ENCODE data around the gene NBAS.
"Not testable (repeated sequence)": the region's sequence is repeated elsewhere in the genome, so short reads cannot be mapped to it uniquely, and the experiment has no call there.

NBAS gene

DNA sequence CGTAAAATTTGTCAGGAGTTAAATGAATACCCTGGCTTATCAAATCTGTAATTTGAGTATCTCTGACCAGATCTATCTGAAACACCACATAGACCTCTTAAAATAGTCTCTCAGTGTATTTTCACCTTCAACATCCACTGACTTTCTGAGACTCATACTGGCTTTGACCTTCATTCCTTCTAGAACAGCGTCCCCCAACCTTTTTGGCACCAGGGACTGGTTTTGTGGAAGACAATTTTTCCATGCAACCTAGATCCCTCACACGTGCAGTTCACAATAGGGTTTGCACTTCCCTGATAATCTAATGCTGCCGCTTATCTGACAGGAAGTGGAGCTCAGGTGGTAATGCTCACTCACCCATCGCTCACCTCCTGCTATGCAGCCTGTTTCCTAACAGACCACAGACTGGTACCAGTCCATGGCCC lies 3.2 kb downstream of the NBAS start:
- DNase-seq, result no peak

DNA sequence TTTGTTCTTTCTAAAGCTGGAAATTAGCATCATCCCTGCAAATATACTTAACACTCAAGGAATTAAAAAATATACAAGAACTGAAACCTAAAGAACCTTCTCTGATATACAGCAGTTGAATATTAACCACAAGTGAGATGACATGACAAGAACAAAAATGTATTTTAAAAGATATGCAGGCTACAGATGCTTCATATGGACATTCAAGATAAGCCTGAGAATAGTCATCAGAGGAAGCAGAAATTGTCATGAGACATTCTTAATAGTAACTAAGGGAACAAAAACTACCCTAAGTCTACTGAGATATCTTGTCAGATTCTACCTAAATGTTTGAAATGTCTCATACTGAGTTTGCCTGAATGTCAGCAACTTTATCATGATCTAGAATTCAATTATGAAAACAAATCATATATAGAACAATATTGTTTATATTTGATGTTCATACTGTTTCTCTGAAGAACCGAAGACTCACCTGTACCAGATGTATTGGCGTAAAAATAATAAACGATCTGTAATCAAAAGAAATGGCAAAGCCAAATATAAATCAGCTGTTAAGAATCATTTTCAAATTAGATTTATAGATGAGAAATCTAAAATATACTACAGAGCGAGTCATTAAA lies 4.7 kb downstream of the NBAS start:
- no peak for DNase-seq

- no peak for DNase-seq
These were observed 5.4 kb downstream of the NBAS start for GRCh38 chr2:15555760-15556193.

GRCh38 chr2:15554525-15555218 lies 6.5 kb downstream of the NBAS start:
- DNase-seq, result no peak

- no peak for DNase-seq
These were observed 7.2 kb downstream of the NBAS start for GRCh38 chr2:15553951-15554350.

DNA sequence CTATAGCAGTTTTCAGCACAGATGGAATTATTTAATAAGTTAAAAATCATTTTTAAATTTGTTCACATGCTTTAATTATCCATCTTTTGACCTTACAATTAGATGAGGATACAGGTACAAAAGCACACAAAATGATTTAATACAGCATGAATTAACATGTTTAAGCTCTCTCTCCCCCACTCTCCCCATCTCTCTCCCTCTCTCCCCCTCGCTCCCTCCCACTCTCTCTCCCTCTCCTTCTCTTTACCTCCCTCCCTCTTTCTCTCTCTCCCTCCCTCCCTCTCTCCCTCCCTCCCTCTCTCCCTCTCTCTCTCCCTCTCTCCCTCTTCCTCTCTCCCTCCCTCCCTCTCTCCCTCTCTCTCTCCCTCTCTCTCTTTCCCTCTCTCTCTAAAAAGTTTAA lies 7.6 kb downstream of the NBAS start:
- DNase-seq, result no peak

DNA sequence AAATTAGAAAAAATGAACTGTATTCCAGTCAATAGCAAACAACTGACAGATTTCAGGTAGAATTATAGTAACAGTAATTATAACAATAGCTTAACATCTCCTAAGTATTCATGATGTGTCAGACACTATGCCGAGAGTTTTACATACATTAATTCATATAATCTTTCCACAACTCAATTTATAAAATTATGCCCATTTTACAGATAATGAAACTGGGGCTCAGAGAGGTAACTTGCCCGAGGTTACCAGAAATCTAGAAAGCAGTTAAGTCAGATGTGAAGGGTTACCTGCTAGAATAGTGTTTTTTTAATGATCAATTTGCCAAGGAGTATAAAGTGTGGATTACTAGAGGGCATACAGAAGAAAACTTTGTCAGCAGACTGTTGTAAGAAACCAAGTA lies 12.2 kb downstream of the NBAS start:
- no peak for DNase-seq

DNA sequence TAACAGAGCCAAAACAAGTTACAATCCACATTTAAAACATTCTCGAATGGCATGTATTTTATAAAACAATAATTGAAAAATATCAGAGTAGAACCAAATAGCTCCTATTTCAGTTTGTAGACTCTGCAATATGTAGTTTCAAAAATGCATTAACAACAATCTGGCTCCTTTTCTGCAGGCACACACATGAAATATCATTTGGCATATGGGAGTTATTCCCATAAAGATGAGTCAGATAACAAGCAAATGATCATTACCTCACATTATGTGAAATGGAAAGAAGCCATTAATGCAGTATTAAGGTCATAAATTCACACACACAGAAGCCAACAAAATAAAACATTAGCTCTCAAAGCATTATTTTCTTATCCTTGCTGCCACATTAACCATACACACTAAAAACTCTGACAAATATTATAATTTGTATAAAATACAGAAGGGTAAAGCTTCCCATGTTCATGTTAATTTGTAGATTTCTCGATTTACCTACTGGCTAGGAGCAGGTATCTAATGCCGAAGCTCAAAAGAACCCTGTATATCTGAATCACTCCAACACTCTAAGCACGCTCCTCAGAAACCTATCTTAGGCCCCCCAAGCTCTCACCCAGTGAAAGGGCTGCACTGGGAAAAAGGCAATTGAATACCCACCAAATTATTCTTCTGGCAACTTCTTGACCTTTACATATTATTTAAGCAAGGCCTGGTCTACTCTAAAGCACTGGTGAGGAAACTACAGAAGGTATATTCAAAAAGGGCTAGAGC lies 13.8 kb downstream of the NBAS start:
- no peak for DNase-seq

GRCh38 chr2:15546297-15547098 lies 14.6 kb downstream of the NBAS start:
- no peak for DNase-seq

DNA sequence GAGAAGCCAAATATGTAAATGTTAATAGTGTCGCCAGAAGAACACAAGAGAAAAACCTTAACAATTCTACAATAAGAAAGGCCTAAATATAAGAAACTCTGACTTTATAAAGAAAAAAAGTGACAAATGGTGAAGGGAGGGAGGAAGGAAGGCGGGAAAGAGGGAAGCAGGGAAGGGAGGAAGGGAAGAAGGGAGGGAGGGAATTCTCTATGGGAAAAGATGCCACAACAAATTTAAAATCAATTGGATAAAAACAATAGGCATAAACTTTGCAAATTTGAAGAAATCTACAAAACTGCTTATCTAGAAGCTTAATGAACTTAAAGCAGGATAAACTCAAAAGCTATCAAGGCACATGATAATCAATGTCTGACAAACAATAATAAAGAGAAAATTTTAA lies 16.9 kb downstream of the NBAS start:
- no peak for DNase-seq

GRCh38 chr2:15543541-15543940 lies 17.6 kb downstream of the NBAS start:
- no peak for DNase-seq

- no peak for DNase-seq
These were observed 18.1 kb downstream of the NBAS start for GRCh38 chr2:15543053-15543452.

DNA sequence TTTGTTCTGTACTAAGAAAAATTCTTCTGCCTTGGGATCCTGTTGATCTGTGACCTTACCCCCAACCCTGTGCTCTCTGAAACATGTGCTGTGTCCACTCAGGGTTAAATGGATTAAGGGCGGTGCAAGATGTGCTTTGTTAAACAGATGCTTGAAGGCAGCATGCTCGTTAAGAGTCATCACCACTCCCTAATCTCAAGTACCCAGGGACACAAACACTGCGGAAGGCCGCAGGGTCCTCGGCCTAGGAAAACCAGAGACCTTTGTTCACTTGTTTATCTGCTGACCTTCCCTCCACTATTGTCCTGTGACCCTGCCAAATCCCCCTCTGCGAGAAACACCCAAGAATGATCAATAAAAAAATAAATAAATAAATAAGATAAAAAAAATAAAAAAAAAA lies 18.9 kb downstream of the NBAS start:
- DNase-seq, result not testable (repeated sequence)

DNA sequence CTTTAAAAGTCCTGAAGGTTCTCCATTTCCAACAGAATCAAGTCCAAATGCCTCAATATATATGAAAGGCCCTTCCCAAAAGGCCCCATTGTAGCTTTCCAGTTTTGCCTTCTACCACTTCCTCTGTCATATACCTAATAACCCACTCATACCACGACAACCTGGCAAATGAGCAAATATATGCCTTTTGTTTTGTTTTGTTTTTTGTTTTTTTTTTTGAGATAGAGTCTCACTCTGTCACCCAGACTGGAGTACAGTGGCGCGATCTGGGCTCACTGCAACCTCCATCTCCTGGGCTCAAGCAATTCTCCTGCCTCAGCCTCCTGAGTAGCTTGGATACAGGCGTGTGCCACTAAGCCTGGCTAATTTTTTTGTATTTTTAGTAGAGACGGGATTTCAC lies 20.6 kb downstream of the NBAS start:
- DNase-seq, result not testable (repeated sequence)

- DNase-seq, result no peak
These were observed 21.1 kb downstream of the NBAS start for GRCh38 chr2:15539999-15540398.

DNA sequence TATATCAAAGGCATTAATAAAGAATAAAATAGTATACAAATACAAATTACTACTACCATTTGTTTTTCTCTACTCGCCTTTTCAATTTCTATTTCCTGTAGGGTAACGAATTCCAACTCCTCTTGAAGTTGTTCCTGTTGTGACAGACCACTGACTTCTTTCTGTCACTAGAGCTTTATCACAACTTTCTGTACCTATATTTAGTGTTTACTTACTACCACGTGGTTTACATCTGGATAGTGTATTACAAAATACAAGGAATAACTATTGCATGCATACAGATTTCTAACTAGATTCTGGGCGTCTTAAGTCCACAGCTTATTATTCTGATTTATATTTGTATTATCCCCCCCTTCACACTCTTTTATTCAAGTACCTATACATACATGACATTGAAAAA lies 22.3 kb downstream of the NBAS start:
- DNase-seq, result no peak

DNA sequence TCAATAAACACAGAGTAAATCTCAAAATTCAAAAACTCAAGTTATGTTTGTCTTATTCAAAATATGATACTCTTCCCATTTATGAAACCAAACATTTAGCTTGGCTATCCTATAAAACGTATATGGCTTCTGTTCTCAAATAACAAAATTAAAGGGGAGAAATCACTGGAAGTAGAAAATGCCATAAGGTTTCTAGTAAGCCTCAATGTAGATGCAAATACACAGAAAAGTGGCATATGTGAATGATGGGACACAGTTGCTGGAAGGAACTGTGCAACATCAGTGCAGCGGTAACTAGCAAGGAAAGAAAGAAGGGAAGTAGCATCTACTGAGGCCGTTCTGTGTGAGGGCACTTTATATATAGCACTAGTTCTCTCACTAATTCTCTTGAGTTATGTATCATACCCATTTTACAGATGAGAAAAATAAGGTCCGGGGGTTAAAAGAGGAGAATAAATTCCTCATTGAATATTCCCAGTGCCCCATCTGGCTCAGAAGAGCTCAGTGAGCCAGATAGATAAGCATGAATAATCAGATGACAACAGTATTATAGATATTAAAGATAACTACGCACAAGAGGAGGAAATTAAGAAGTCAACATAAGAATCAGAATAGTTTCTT lies 27.2 kb downstream of the NBAS start:
- DNase-seq, result no peak

DNA sequence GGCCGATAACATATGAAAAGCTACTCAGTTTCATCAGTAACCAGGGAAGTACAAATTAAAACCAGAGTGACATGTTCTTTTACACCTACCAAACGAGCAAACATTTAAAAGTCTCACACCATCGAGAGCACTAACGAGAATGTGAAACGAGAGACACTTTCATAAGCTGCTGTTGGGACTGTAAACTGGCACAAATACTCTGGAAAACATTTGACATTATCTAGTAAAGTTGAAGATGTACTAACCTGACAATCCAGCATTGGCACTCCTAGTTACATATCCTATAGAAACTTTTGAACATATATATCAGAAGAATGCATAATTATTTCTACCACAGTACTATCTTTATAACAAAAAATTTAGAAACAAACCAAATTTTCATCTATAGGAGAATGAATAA lies 28.1 kb downstream of the NBAS start:
- no peak for DNase-seq

DNA sequence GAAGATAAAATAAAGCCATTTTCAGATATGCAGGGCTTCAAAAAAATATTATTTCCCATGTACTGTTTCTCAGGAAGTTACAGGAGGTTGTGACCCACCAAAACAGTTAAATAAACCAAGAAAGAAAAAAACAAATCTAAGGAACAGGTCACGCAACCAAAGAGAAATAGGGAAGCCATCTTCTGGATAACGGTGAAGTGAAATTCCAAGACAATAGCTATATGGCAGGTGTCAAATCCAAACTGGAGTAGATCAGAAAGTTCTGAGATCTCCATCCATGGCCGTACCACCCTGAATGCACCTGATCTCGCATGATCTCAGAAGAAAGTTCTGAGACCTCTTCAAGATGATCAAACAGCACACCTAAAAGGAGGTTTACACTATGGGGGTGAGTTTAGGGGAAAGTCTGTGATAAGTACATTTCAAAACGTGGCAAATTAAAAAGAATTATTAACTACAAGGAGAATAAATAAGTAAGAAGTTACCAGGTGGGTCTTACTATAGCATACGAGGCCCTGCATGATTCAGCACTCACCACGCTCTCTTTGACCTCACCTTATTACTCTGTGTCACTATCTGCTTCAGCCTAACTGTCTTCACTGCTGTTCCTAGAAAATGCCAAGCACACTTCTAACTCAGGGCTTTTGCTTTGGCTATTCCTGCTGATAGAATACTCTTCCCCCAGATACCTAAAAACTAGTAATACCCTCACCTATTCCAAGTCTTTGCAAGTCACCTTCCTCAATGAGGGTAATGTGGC lies 29.9 kb downstream of the NBAS start:
- no peak for DNase-seq

DNA sequence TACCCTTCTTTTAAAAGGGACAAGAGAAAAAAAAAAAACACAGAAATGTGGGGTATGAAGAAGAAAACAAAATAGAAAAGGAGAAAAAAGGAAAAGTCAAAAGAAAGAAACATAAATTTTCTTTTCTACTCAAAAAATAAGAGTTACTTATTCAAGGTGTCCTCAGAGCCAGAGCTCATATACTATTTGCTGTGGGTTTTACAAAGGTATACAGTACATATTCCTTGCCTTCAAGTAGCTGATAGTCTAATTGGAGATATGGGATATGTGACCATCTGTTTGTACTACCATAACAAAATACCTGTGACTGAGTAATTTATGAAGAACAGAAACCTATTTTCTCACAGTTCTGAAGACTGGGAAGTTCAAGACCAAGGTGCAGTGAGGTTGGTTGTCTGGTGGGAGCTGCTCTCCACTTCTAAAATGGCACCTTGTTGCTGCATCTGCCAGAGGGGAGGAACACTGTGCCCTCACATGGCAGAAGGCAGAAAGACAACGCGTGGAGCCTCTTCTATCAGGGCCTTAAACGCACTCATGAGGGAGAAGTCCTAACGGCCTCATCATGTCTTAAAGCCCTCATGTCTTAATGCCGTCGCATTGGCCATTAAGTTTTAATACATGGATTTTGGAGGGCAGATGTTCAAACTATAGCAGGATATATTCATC lies 33.9 kb downstream of the NBAS start:
- DNase-seq, result no peak

DNA sequence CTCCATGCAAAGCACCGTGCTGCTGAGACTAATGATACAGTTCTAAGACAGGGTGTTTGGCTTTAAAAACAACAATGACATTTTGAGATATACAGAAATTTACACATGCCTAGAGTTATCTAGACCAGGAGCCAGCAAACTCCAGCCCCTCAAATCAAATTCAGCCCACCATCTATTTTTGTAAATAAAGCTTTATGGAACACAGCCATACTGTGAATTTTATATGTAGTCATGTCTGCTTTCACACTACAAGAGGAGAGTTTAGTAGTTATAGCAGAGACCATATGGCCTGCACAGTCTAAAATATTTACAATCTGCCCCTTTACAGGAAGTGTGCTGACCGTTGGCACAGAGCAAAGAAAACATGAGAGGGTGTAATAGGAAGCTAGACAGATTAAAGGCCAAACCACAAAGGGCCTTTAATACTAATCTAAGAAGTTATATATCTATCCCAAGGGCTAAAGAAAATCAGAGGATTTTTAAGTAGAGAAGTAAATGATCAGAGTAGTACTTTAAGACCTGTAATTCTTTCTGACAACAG lies 39.4 kb downstream of the NBAS start:
- DNase-seq, result peak; percentile 3
